Neural crest cell (in vitro differentiated cells): Measurements from ENCODE around the gene SLC51A. TPM values are rescaled to one million over a fixed set of nuclear protein-coding genes. Genes with fewer than 3 reads are reported as not detected.

Experiments used
- DNase-seq: peaks from one replicate; pipeline ENCODE4 v3.0.0; 2021; ENCODE audit warnings: low read depth, mixed read lengths, low spot score
- H3K27ac Mint-ChIP-seq: one replicate; pipeline ENCODE4 v1.8.0; 2021; ENCODE audit warnings: mild to moderate bottlenecking, mixed read lengths; ENCODE audit not compliant: unreplicated experiment
- H3K27me3 Mint-ChIP-seq: 2 replicates; pipeline ENCODE4 v1.8.0; 2021; ENCODE audit warnings: low read depth, mild to moderate bottlenecking, mixed read lengths
- H3K36me3 Mint-ChIP-seq: 2 replicates; pipeline ENCODE4 v1.8.0; 2021; ENCODE audit warnings: low read depth, mild to moderate bottlenecking, mixed read lengths
- H3K4me1 Mint-ChIP-seq: 2 replicates; pipeline ENCODE4 v1.8.0; 2021; ENCODE audit warnings: mixed read lengths
- H3K4me3 Mint-ChIP-seq: one replicate; pipeline ENCODE4 v1.8.0; 2021; ENCODE audit warnings: mild to moderate bottlenecking, mixed read lengths
- H3K9me3 Mint-ChIP-seq: 2 replicates; pipeline ENCODE4 v1.8.0; 2021; ENCODE audit warnings: mixed read lengths
- total RNA-seq: library from RNA; stranded (reverse); gene quantifications from 2 replicates; pipeline ENCODE4 v1.2.1, GENCODE V29; 2021
- TF ChIP-seq, protein P1 (sequence below): fragments of 200-600 bp; sonication (generic); conservative IDR thresholded peaks from 2 replicates; pipeline ENCODE4 v1.5.0; 2021; ENCODE audit warnings: antibody characterized with exemption, mild to moderate bottlenecking

The SLC51A gene
- total RNA-seq, 1 donor from 2014 or later: not detected

DNA sequence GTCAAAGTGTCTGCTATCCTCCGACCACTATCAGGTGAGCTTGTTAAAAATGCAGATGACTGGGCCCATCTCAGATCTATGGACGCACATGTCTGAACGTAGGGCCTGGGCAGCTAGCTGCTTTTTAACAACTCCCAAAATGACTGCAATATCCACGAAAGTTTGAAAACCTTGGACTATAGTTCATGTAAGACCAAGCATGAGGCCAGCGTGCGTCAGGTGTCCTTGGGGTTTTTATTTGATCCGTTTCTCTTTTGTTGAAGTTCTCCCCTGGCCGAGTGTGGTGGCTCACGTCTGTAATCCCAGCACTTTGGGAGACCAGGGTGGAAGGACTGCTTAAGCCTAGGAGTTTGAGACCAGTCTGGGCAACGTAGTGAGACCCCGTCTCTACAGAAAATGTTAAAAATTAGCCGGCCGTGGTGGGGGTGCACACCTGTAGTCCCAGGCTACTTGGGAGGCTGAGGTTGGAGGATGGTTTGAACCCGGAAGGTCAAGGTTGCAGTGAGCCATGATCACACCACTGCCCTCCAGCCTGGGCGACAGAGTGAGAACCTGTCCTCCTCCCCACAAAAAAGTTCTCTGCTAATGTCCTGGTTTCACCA is 9.5 kb downstream of the SLC51A start:
- Mint-ChIP-seq H3K4me3 (no peak overlapping the region), H3K27me3 (no peaks in the 10 kb centered on the region), H3K27ac (no peak overlapping the region), H3K9me3 (no peaks in the 10 kb centered on the region), H3K4me1 (no peaks in the 10 kb centered on the region), H3K36me3 (no peaks in the 10 kb centered on the region)
- TF ChIP-seq, protein P1, sequence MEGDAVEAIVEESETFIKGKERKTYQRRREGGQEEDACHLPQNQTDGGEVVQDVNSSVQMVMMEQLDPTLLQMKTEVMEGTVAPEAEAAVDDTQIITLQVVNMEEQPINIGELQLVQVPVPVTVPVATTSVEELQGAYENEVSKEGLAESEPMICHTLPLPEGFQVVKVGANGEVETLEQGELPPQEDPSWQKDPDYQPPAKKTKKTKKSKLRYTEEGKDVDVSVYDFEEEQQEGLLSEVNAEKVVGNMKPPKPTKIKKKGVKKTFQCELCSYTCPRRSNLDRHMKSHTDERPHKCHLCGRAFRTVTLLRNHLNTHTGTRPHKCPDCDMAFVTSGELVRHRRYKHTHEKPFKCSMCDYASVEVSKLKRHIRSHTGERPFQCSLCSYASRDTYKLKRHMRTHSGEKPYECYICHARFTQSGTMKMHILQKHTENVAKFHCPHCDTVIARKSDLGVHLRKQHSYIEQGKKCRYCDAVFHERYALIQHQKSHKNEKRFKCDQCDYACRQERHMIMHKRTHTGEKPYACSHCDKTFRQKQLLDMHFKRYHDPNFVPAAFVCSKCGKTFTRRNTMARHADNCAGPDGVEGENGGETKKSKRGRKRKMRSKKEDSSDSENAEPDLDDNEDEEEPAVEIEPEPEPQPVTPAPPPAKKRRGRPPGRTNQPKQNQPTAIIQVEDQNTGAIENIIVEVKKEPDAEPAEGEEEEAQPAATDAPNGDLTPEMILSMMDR: no peak
- DNase-seq: no peak

DNA sequence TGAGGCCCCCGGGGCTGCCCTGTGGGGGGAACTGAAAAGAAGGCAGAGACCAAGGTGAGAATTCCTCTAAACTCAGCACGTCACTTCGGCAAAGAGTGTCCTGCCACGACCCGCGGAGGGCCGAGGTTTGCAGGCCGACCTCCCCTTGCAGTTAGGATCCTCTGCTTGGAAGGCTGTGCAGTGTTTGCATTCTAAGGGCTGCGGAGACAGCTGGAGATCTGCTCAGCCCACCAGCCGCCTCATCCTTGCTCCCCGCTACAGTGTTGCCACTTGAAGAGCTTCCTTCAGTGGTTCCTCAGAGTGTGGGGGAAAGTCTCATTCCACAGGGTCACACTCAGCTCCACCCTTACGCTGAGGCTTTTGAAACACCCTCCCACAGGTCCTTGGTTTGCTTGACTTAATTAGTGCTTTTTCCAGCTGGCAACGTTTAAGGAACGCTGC is 10.8 kb downstream of the SLC51A start:
- no peak overlapping the region for H3K27ac Mint-ChIP-seq
- H3K4me3 Mint-ChIP-seq: no peak overlapping the region
- no peak for DNase-seq
- no peaks in the 10 kb centered on the region for H3K9me3 Mint-ChIP-seq
- no peaks in the 10 kb centered on the region for H3K4me1 Mint-ChIP-seq
- no peaks in the 10 kb centered on the region for H3K27me3 Mint-ChIP-seq
- H3K36me3 Mint-ChIP-seq: no peaks in the 10 kb centered on the region
- TF ChIP-seq, protein P1: no peak

GRCh38 chr3:196227629-196228493 is 11.5 kb downstream of the SLC51A start:
- no peak for DNase-seq
- H3K36me3 Mint-ChIP-seq: no peaks in the 10 kb centered on the region
- H3K27ac Mint-ChIP-seq: peak overlapping the region; percentile 86
- no peak overlapping the region for H3K4me3 Mint-ChIP-seq
- H3K9me3 Mint-ChIP-seq: no peaks in the 10 kb centered on the region
- TF ChIP-seq, protein P1: no peak
- no peaks in the 10 kb centered on the region for H3K27me3 Mint-ChIP-seq
- H3K4me1 Mint-ChIP-seq: no peaks in the 10 kb centered on the region

- TF ChIP-seq, protein P1: no peak
- Mint-ChIP-seq H3K27me3 (no peaks in the 10 kb centered on the region), H3K9me3 (no peaks in the 10 kb centered on the region), H3K27ac (no peak overlapping the region), H3K36me3 (no peaks in the 10 kb centered on the region), H3K4me3 (no peak overlapping the region), H3K4me1 (no peaks in the 10 kb centered on the region)
- no peak for DNase-seq
Observed at GRCh38 chr3:196232154-196232881, 16.0 kb downstream of the SLC51A start.

GRCh38 chr3:196232882-196233251 is 16.5 kb downstream of the SLC51A start:
- no peaks in the 10 kb centered on the region for H3K36me3 Mint-ChIP-seq
- H3K27me3 Mint-ChIP-seq: no peaks in the 10 kb centered on the region
- no peak for DNase-seq
- no peak overlapping the region for H3K4me3 Mint-ChIP-seq
- TF ChIP-seq, protein P1: no peak
- no peaks in the 10 kb centered on the region for H3K4me1 Mint-ChIP-seq
- H3K27ac Mint-ChIP-seq: no peak overlapping the region
- H3K9me3 Mint-ChIP-seq: no peaks in the 10 kb centered on the region
